MM.1S (cell line): ENCODE results near the gene ZPLD1.

Experiments used
- DNase-seq: peaks from one replicate; pipeline ENCODE4 v3.0.0-alpha.2; 2015
- H2AFZ ChIP-seq: fragments of 300-600 bp; sonication (generic); 2 replicates; pipeline ENCODE4 v1.6.0; 2016; ENCODE audit warnings: antibody characterized with exemption, low read length
- H3F3A ChIP-seq: fragments of 300-600 bp; sonication (generic); 2 replicates; pipeline ENCODE4 v1.6.1; 2016; ENCODE audit warnings: mild to moderate bottlenecking, antibody characterized with exemption, low read length, moderate library complexity, mixed read lengths; ENCODE audit not compliant: insufficient read depth
- H3K27ac ChIP-seq: fragments of 300-600 bp; sonication (generic); 2 replicates; pipeline ENCODE4 v1.5.1; 2016; ENCODE audit warnings: mild to moderate bottlenecking, low read length
- H3K27me3 ChIP-seq: fragments of 300-600 bp; sonication (generic); replicated peaks from 2 replicates; pipeline ENCODE4 v1.6.0; 2016; ENCODE audit warnings: low read length; ENCODE audit not compliant: insufficient read depth
- H3K36me3 ChIP-seq: fragments of 300-600 bp; sonication (generic); replicated peaks from 2 replicates; pipeline ENCODE4 v1.6.1; 2016; ENCODE audit warnings: mild to moderate bottlenecking, low read length, mixed read lengths; ENCODE audit not compliant: insufficient read depth
- H3K4me1 ChIP-seq: fragments of 300-600 bp; sonication (generic); 2 replicates; pipeline ENCODE4 v1.6.1; 2016; ENCODE audit warnings: low read length, mixed read lengths
- H3K4me2 ChIP-seq: fragments of 300-600 bp; sonication (generic); 2 replicates; pipeline ENCODE4 v1.6.0; 2016; ENCODE audit warnings: low read depth, low read length
- H3K4me3 ChIP-seq: fragments of 300-600 bp; sonication (generic); 2 replicates; pipeline ENCODE4 v1.5.1; 2016; ENCODE audit warnings: low read length, mixed read lengths
- H3K79me2 ChIP-seq: fragments of 300-600 bp; sonication (generic); 2 replicates; pipeline ENCODE4 v1.6.1; 2016; ENCODE audit warnings: mixed run types, low read length, mixed read lengths
- H3K9ac ChIP-seq: fragments of 300-600 bp; sonication (generic); 2 replicates; pipeline ENCODE4 v1.6.1; 2016; ENCODE audit warnings: low read length, mixed read lengths
- H3K9me2 ChIP-seq: fragments of 300-600 bp; sonication (generic); replicated peaks from 2 replicates; pipeline ENCODE4 v1.6.1; 2016; ENCODE audit warnings: mild to moderate bottlenecking, low read length, mixed read lengths; ENCODE audit not compliant: insufficient read depth
- H3K9me3 ChIP-seq: fragments of 300-600 bp; sonication (generic); replicated peaks from 2 replicates; pipeline ENCODE4 v1.6.1; 2016; ENCODE audit warnings: mild to moderate bottlenecking, low read length, mixed read lengths; ENCODE audit not compliant: insufficient read depth
- H4K20me1 ChIP-seq: fragments of 300-600 bp; sonication (generic); 2 replicates; pipeline ENCODE4 v1.6.1; 2016; ENCODE audit warnings: mild to moderate bottlenecking, low read length, moderate library complexity, mixed read lengths; ENCODE audit not compliant: insufficient read depth
- EZH2 ChIP-seq: fragments of 300-600 bp; sonication (generic); optimal IDR thresholded peaks from 2 replicates; pipeline ENCODE3; 2017; ENCODE audit warnings: low read depth, mild to moderate bottlenecking, antibody characterized with exemption, low read length, mixed read lengths
- EZH2phosphoT487 ChIP-seq: fragments of 300-600 bp; sonication (generic); IDR thresholded peaks from 2 replicates; pipeline ENCODE4 v1.6.1; 2018; ENCODE audit warnings: antibody characterized with exemption, low read length
- TF ChIP-seq, protein P1 (sequence below): fragments of 300-600 bp; sonication (generic); IDR thresholded peaks from 2 replicates; pipeline ENCODE4 v1.5.1; 2016; ENCODE audit warnings: antibody characterized with exemption, low read length, mixed read lengths

Gene ZPLD1

DNA sequence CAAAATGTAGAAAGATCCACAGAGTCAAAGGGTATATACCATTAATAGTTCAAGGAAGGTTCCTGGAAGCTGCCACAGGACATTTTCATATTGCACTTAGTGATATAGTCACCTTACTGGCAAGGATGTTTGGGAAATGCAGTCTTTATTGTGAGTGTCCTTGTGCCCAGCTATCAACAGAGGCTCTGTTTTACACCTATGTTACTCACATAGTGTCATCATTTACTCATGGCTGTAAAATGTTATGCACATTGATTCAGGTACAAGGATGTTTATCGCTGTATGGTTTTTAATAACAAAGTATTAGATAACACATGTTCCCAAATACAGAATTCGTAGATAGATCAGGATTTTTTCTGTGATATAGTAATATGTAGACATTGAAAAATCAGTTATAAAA is 50.9 kb downstream of the ZPLD1 start:
- Histone ChIP-seq H4K20me1 (no peaks in the 10 kb centered on the region), H3K4me2 (no peak overlapping the region), H3K4me1 (no peaks in the 10 kb centered on the region), H3K9me2 (no peaks in the 10 kb centered on the region), H3K79me2 (no peaks in the 10 kb centered on the region), H3K27me3 (no peaks in the 10 kb centered on the region), H3K4me3 (no peak overlapping the region), H2AFZ (no peak overlapping the region), H3K27ac (no peak overlapping the region), H3K9ac (no peak overlapping the region), H3K9me3 (no peaks in the 10 kb centered on the region), H3F3A (no peaks in the 10 kb centered on the region), H3K36me3 (no peaks in the 10 kb centered on the region)
- no peak for DNase-seq
- TF ChIP-seq EZH2phosphoT487 (no peak), EZH2 (no peak)
- TF ChIP-seq, protein P1, sequence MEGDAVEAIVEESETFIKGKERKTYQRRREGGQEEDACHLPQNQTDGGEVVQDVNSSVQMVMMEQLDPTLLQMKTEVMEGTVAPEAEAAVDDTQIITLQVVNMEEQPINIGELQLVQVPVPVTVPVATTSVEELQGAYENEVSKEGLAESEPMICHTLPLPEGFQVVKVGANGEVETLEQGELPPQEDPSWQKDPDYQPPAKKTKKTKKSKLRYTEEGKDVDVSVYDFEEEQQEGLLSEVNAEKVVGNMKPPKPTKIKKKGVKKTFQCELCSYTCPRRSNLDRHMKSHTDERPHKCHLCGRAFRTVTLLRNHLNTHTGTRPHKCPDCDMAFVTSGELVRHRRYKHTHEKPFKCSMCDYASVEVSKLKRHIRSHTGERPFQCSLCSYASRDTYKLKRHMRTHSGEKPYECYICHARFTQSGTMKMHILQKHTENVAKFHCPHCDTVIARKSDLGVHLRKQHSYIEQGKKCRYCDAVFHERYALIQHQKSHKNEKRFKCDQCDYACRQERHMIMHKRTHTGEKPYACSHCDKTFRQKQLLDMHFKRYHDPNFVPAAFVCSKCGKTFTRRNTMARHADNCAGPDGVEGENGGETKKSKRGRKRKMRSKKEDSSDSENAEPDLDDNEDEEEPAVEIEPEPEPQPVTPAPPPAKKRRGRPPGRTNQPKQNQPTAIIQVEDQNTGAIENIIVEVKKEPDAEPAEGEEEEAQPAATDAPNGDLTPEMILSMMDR = no peak

DNA sequence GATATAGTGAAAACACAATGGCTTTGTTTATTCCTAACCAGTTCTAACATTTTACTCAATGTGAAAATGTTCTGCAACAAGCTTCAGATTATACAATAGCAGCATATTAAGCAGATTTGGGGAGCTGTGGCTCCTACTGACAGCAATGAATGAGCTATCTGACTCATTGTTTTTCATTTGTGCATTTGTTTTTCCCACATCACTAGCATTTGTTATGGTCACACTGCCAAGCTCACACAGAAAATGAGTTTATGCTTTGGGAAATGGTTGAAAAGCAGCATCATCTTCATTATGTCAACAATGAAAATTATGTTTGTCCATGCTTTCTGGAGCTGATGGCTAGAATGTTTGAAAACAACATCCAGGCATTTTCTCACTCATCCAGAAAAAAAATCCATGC is 53.5 kb downstream of the ZPLD1 start:
- Histone ChIP-seq H3K4me3 (no peak overlapping the region), H3K27me3 (no peaks in the 10 kb centered on the region), H3F3A (no peaks in the 10 kb centered on the region), H4K20me1 (no peaks in the 10 kb centered on the region), H2AFZ (no peak overlapping the region), H3K36me3 (no peaks in the 10 kb centered on the region), H3K4me2 (no peak overlapping the region), H3K79me2 (no peaks in the 10 kb centered on the region), H3K4me1 (no peaks in the 10 kb centered on the region), H3K9me3 (no peaks in the 10 kb centered on the region), H3K9ac (no peak overlapping the region), H3K9me2 (no peaks in the 10 kb centered on the region), H3K27ac (no peak overlapping the region)
- DNase-seq = no peak
- no peak for TF ChIP-seq EZH2
- no peak for TF ChIP-seq EZH2phosphoT487
- TF ChIP-seq, protein P1 = no peak

DNA sequence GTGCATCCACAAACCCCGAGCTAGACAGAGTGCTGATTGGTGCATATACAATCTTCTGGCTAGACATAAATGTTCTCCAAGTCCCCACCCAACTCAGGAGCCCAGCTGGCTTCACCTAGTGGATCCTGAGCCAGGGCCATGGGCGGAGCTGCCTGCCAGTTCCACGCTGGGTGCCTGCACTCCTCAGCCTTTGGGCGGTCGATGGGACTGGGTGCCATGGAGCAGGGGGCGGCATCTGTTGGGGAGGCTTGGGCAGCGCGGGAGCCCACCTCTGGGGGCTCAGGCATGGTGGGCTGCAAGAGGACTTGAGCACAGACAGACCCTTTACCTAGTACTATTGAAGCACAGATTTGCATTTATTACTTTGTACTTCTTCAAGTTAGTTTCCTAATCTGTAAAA is 57.5 kb downstream of the ZPLD1 start:
- Histone ChIP-seq H3K9me3 (no peaks in the 10 kb centered on the region), H3F3A (no peaks in the 10 kb centered on the region), H3K4me3 (no peak overlapping the region), H3K9ac (no peak overlapping the region), H3K4me2 (no peak overlapping the region), H4K20me1 (no peaks in the 10 kb centered on the region), H2AFZ (no peak overlapping the region), H3K9me2 (no peaks in the 10 kb centered on the region), H3K27ac (no peak overlapping the region), H3K4me1 (no peaks in the 10 kb centered on the region), H3K27me3 (no peaks in the 10 kb centered on the region), H3K36me3 (no peaks in the 10 kb centered on the region), H3K79me2 (no peaks in the 10 kb centered on the region)
- DNase-seq = no peak
- TF ChIP-seq EZH2phosphoT487 (no peak), EZH2 (no peak)
- TF ChIP-seq, protein P1 = no peak
